ENCODE measurements around the gene RNPS1. TPM values are rescaled to one million over a fixed set of nuclear protein-coding genes. Genes with fewer than 3 reads are reported as not detected.

The RNPS1 gene
- total RNA-seq, 1 experiment from 2014 or later, result 250 TPM

GRCh38 chr16:2295056-2295798 is 27.3 kb upstream of the RNPS1 start:
- no TSS peak for BruUV-seq (replicated peaks)
- no peak for DNase-seq
- TF ChIP-seq EZH2 (IDR thresholded peaks at IDR 0.05; ENCODE audit: low read depth), result no peak
- TF ChIP-seq, protein P1, sequence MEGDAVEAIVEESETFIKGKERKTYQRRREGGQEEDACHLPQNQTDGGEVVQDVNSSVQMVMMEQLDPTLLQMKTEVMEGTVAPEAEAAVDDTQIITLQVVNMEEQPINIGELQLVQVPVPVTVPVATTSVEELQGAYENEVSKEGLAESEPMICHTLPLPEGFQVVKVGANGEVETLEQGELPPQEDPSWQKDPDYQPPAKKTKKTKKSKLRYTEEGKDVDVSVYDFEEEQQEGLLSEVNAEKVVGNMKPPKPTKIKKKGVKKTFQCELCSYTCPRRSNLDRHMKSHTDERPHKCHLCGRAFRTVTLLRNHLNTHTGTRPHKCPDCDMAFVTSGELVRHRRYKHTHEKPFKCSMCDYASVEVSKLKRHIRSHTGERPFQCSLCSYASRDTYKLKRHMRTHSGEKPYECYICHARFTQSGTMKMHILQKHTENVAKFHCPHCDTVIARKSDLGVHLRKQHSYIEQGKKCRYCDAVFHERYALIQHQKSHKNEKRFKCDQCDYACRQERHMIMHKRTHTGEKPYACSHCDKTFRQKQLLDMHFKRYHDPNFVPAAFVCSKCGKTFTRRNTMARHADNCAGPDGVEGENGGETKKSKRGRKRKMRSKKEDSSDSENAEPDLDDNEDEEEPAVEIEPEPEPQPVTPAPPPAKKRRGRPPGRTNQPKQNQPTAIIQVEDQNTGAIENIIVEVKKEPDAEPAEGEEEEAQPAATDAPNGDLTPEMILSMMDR (conservative IDR thresholded peaks at IDR 0.05), result no peak
- Histone ChIP-seq H3K4me1 (replicated peaks; ENCODE audit: insufficient read depth) (no peaks in the 10 kb centered on the region), H4K20me1 (ENCODE audit: insufficient read depth) (no peaks in the 10 kb centered on the region), H3K79me2 (ENCODE audit: low read depth) (no peaks in the 10 kb centered on the region), H3K4me2 (no peak overlapping the region), H3K27me3 (ENCODE audit: insufficient read depth, low read depth) (peaks cover 5% of the 10 kb centered on the region; the same call in 1 of the 2 replicates), H3K36me3 (ENCODE audit: low read depth) (no peaks in the 10 kb centered on the region), H3K27ac (no peak overlapping the region), H2AFZ (no peak overlapping the region), H3K9me3 (ENCODE audit: insufficient read depth, low read depth) (no peaks in the 10 kb centered on the region), H3F3A (ENCODE audit: insufficient read depth, low read depth) (no peaks in the 10 kb centered on the region; the same call in 1 of the 2 replicates), H3K9me2 (ENCODE audit: insufficient read depth) (no peaks in the 10 kb centered on the region), H3K4me3 (no peak overlapping the region)
- intact Hi-C loops (cut with micrococcal nuclease; ENCODE audit: unreplicated experiment), result no loop called here
- ChIA-PET POLR2A (ENCODE audit: unreplicated experiment) (no interaction called here), CTCF (no interaction called here)

GRCh38 chr16:2292221-2292620 is 24.3 kb upstream of the RNPS1 start:
- intact Hi-C loops (cut with micrococcal nuclease; ENCODE audit: unreplicated experiment), result no loop called here
- Histone ChIP-seq H3K4me1 (replicated peaks; ENCODE audit: insufficient read depth) (no peaks in the 10 kb centered on the region), H3K27me3 (ENCODE audit: insufficient read depth, low read depth) (0 out of 2 replicates have a peak, but pooled peaks cover under 1% of the 10 kb centered on the region), H3K9me3 (ENCODE audit: insufficient read depth, low read depth) (no peaks in the 10 kb centered on the region), H3K4me3 (no peak overlapping the region), H3K79me2 (ENCODE audit: low read depth) (no peaks in the 10 kb centered on the region), H2AFZ (no peak overlapping the region), H3K27ac (no peak overlapping the region), H3K36me3 (ENCODE audit: low read depth) (no peaks in the 10 kb centered on the region), H3F3A (ENCODE audit: insufficient read depth, low read depth) (no peaks in the 10 kb centered on the region), H3K4me2 (no peak overlapping the region), H4K20me1 (ENCODE audit: insufficient read depth) (no peaks in the 10 kb centered on the region), H3K9me2 (ENCODE audit: insufficient read depth) (no peaks in the 10 kb centered on the region)
- TF ChIP-seq, protein P1 (conservative IDR thresholded peaks at IDR 0.05), result no peak
- no peak for TF ChIP-seq EZH2 (IDR thresholded peaks at IDR 0.05; ENCODE audit: low read depth)
- ChIA-PET POLR2A (ENCODE audit: unreplicated experiment) (no interaction called here), CTCF (no interaction called here)
- no peak for DNase-seq
- no TSS peak for BruUV-seq (replicated peaks)

GRCh38 chr16:2289282-2289681 is 21.4 kb upstream of the RNPS1 start:
- Histone ChIP-seq H3K36me3 (ENCODE audit: low read depth) (no peaks in the 10 kb centered on the region), H3K27ac (no peak overlapping the region), H3K79me2 (ENCODE audit: low read depth) (no peaks in the 10 kb centered on the region), H3F3A (ENCODE audit: insufficient read depth, low read depth) (no peaks in the 10 kb centered on the region), H2AFZ (no peak overlapping the region), H3K9me3 (ENCODE audit: insufficient read depth, low read depth) (no peaks in the 10 kb centered on the region), H3K27me3 (ENCODE audit: insufficient read depth, low read depth) (peaks cover 28% of the 10 kb centered on the region), H3K4me1 (replicated peaks; ENCODE audit: insufficient read depth) (no peaks in the 10 kb centered on the region), H3K4me2 (no peak overlapping the region), H4K20me1 (ENCODE audit: insufficient read depth) (no peaks in the 10 kb centered on the region), H3K9me2 (ENCODE audit: insufficient read depth) (no peaks in the 10 kb centered on the region), H3K4me3 (no peak overlapping the region)
- no peak for TF ChIP-seq EZH2 (IDR thresholded peaks at IDR 0.05; ENCODE audit: low read depth)
- TF ChIP-seq, protein P1 (conservative IDR thresholded peaks at IDR 0.05), result no peak
- BruUV-seq (replicated peaks), result no TSS peak
- POLR2A ChIA-PET (ENCODE audit: unreplicated experiment), result no interaction called here
- DNase-seq, result no peak
- CTCF ChIA-PET, result no interaction called here
- intact Hi-C loops (cut with micrococcal nuclease; ENCODE audit: unreplicated experiment), result no loop called here

Measured in PC-9 (cell line).